Lower leg skin (tissue), 4 donors: ENCODE results near the gene SNRNP200. TPM values are rescaled to one million over a fixed set of nuclear protein-coding genes. Genes with fewer than 3 reads are reported as not detected.

Experiments
- DNase-seq, 2 donors: peaks; one replicate each; pipeline ENCODE4 v3.0.0-alpha.2; 2019; ENCODE audit warnings: low spot score in 2 of 2
- H3K4me3 ChIP-seq: fragments of 200-600 bp; sonication (generic); 2 replicates; pipeline ENCODE4 v1.5.1; 2017; ENCODE audit warnings: mild to moderate bottlenecking, low read depth; ENCODE audit not compliant: poor library complexity, severe bottlenecking
- CTCF ChIP-seq, 3 donors: fragments of 450-650 bp; IDR thresholded peaks; one replicate each; pipeline ENCODE4 v1.5.1; 2016; ENCODE audit warnings: antibody characterized with exemption in 3 of 3, mild to moderate bottlenecking in 3 of 3, moderate library complexity in 2 of 3
- POLR2A ChIP-seq, 2 donors: fragments of 450-650 bp; IDR thresholded peaks; one replicate each; pipeline ENCODE4 v1.6.1; 2016 to 2017; ENCODE audit warnings: antibody characterized with exemption in 2 of 2, mild to moderate bottlenecking in 1 of 2, moderate library complexity in 1 of 2
- WGBS, 2 donors: methylation state at CpG; one replicate each; pipeline ENCODE4 v1.1.5; 2018; 5-methylcytosine and 5-hydroxymethylcytosine counted together
- intact Hi-C: fragments of 100-400 bp; cut with DNase I; formaldehyde crosslinking; loops from one replicate; pipeline ENCODE4 v1.15.0; 2023; ENCODE audit warnings: low total_unique reads
- total RNA-seq, 4 donors: library from RNA; depleted of rRNA; stranded (reverse); fragments of >200 nt; gene quantifications; one replicate each; pipeline ENCODE4 v1.1.0, GENCODE V29; 2016

SNRNP200 gene
- total RNA-seq, 4 donors from 2014 or later, result 73.4 to 94.0 (median 87.5) TPM

- DNase-seq, result no peak
- 96 to 100% methylated on average over 4 of the region's 4 CpGs for WGBS, 2 donors
- TF ChIP-seq POLR2A (IDR thresholded peaks at IDR 0.05) (no peak), CTCF (IDR thresholded peaks at IDR 0.05) (no peak)
- no peak overlapping the region for H3K4me3 ChIP-seq
- intact Hi-C loops, result no loop called here
These were observed 74.0 kb downstream of the SNRNP200 start for GRCh38 chr2:96231316-96231715.

GRCh38 chr2:96225016-96225533 lies 80.3 kb downstream of the SNRNP200 start:
- TF ChIP-seq CTCF (IDR thresholded peaks at IDR 0.05) (no peak), POLR2A (IDR thresholded peaks at IDR 0.05) (no peak)
- intact Hi-C loops, result no loop called here
- no peak for DNase-seq
- 59 to 64% methylated on average over 3 of the region's 3 CpGs for WGBS, 2 donors
- H3K4me3 ChIP-seq, result no peak overlapping the region

Other genes starting within 250 kb of the SNRNP200 start
- gene ADRA2B, start 189.0 kb downstream of the SNRNP200 start, total RNA-seq, result 1 to 10 TPM in 1 of 4 donors, under 1 TPM in 3; 0.42 to 2.4 (median 0.97) TPM
- 1 to 10 TPM in 1 of 4 donors, under 1 TPM in 2, not detected in 1; 0.20 to 1.8 (median 0.63) TPM for gene ASTL, start 167.0 kb downstream of the SNRNP200 start, total RNA-seq
- gene DUSP2, start 160.1 kb downstream of the SNRNP200 start, total RNA-seq, result 10 to 100 TPM; 39.3 to 57.0 (median 48.8) TPM
- gene STARD7, start 96.7 kb downstream of the SNRNP200 start, total RNA-seq, result 100 to 1,000 TPM in 2 of 4 donors, 10 to 100 TPM in 2; 52.5 to 101 (median 77.2) TPM
- 10 to 100 TPM; 49.5 to 76.2 (median 60.4) TPM for gene TMEM127, start 39.5 kb downstream of the SNRNP200 start, total RNA-seq
- 100 to 1,000 TPM in 1 of 4 donors, 10 to 100 TPM in 3; 86.1 to 115 (median 96.2) TPM for gene CIAO1, start 39.3 kb downstream of the SNRNP200 start, total RNA-seq
- 1 to 10 TPM in 2 of 4 donors, under 1 TPM in 2; 0.51 to 3.1 (median 1.9) TPM for gene ITPRIPL1, start 19.8 kb upstream of the SNRNP200 start, total RNA-seq
- gene NCAPH, start 30.2 kb upstream of the SNRNP200 start, total RNA-seq, result 1 to 10 TPM in 2 of 4 donors, under 1 TPM in 2; 0.74 to 3.5 (median 1.8) TPM
- 1 to 10 TPM in 2 of 4 donors, under 1 TPM in 2; 0.57 to 3.0 (median 1.7) TPM for gene NEURL3, start 199.8 kb upstream of the SNRNP200 start, total RNA-seq
- 10 to 100 TPM; 12.0 to 23.0 (median 19.7) TPM for gene ARID5A, start 231.2 kb upstream of the SNRNP200 start, total RNA-seq